Activated naive CD4-positive, alpha-beta T cell treated with anti-CD3 and anti-CD28 coated beads for 36 hours (primary cell): Measurements from ENCODE around the gene PCDHGC3. TPM values are rescaled to one million over a fixed set of nuclear protein-coding genes. Genes with fewer than 3 reads are reported as not detected.

Experiments
- CTCF ChIA-PET: fragments of 350-600 bp; sonication (Branson Sonifier 250); formaldehyde crosslinking; loops from one replicate; lab custom pipeline; 2021; ENCODE audit warnings: antibody characterized with exemption; lab: Charles Lee
- DNase-seq: peaks from one replicate; pipeline ENCODE4 v3.0.0-alpha.2; 2020
- H3K27ac Mint-ChIP-seq: one replicate; pipeline ENCODE4 v1.8.0; 2021; ENCODE audit warnings: mild to moderate bottlenecking, mixed read lengths
- H3K27me3 Mint-ChIP-seq: one replicate; pipeline ENCODE4 v1.8.0; 2021; ENCODE audit warnings: low read depth, mixed read lengths
- H3K36me3 Mint-ChIP-seq: one replicate; pipeline ENCODE4 v1.8.0; 2021; ENCODE audit warnings: low read depth, mixed read lengths
- H3K4me1 Mint-ChIP-seq: one replicate; pipeline ENCODE4 v1.8.0; 2021; ENCODE audit warnings: low read depth, mixed read lengths
- H3K4me3 Mint-ChIP-seq: one replicate; pipeline ENCODE4 v1.8.0; 2021; ENCODE audit warnings: mild to moderate bottlenecking, moderate library complexity, mixed read lengths
- H3K9me3 Mint-ChIP-seq: one replicate; pipeline ENCODE4 v1.8.0; 2021; ENCODE audit warnings: mixed read lengths
- intact Hi-C: fragments of 100-400 bp; cut with micrococcal nuclease; formaldehyde crosslinking; loops from one replicate; pipeline ENCODE4 v1.15.1; 2023
- total RNA-seq, 2 experiments: library from RNA; stranded (reverse); gene quantifications; one replicate each; pipeline ENCODE4 v1.2.3, GENCODE V29; 2021

Gene PCDHGC3
- total RNA-seq, 2 experiments from 2014 or later: 0.12 to 0.17 TPM

GRCh38 chr5:141496038-141496437 lies 20.3 kb downstream of the PCDHGC3 start:
- DNase-seq: no peak

DNA sequence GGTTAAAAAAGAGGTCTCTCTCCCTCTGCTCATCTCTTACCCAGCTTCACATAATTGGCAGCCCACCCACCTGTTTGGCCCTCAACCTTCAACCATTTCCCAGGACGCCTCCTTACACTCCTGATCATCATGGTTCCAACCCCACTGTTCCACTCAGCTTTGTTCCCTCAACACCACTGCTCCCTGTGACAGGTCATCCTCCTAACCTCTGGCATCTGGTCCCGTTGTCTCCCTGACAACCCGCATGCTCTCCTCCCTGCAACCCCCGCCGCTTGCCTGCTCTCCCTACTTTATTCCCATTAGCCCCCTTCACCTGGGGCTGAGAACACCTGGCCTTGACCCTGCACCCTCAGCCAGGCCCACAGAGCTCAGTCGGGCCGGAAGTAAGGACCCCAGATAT lies 26.0 kb downstream of the PCDHGC3 start:
- CTCF ChIA-PET: interaction anchor here (0.7 kb wide), 1 partner anchor 28 kb away, joined by 4 read pairs; no protein-coding TSS in a partner anchor

More at GRCh38 chr5:141496038-141496437, 20.3 kb downstream of the PCDHGC3 start:
- no peak overlapping the region for H3K27ac Mint-ChIP-seq
- no peak overlapping the region for H3K4me3 Mint-ChIP-seq
- H3K4me1 Mint-ChIP-seq: peaks cover 5% of the 10 kb centered on the region
- intact Hi-C loops: no loop called here
- peaks cover 46% of the 10 kb centered on the region for H3K27me3 Mint-ChIP-seq
- no peaks in the 10 kb centered on the region for H3K9me3 Mint-ChIP-seq
- H3K36me3 Mint-ChIP-seq: no peaks in the 10 kb centered on the region
- CTCF ChIA-PET: no interaction called here

DNA sequence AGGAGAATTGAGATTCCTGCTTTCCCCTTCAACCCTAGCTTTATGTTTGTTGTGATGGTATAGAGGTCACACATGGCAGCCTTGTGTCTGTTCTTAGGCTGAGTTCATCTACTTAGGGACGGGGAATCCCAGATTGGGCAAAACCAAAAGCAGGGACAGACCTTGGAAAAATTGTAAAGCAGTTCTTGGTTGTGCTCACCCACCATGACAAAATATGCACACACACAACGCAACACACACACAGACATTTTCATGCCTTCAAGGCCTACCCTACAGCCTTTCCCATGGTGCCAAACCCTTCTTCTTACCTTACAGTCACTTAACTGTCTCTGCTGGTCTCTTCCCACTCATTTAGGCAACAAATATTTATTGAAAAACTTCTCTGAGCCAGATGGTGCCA lies 27.9 kb downstream of the PCDHGC3 start:
- intact Hi-C loops: no loop called here
- CTCF ChIA-PET: no interaction called here
- Mint-ChIP-seq H3K36me3 (no peaks in the 10 kb centered on the region), H3K27ac (no peak overlapping the region), H3K4me1 (no peaks in the 10 kb centered on the region), H3K4me3 (no peak overlapping the region), H3K27me3 (peaks cover 5% of the 10 kb centered on the region), H3K9me3 (no peaks in the 10 kb centered on the region)
- DNase-seq: no peak

More for the DNA sequence above, 26.0 kb downstream of the PCDHGC3 start:
- Mint-ChIP-seq H3K36me3 (no peaks in the 10 kb centered on the region), H3K4me3 (no peak overlapping the region), H3K9me3 (no peaks in the 10 kb centered on the region), H3K4me1 (no peaks in the 10 kb centered on the region), H3K27me3 (peaks cover 11% of the 10 kb centered on the region), H3K27ac (no peak overlapping the region)
- intact Hi-C loops: no loop called here
- no peak for DNase-seq

GRCh38 chr5:141504216-141504615 lies 28.4 kb downstream of the PCDHGC3 start:
- no peak for DNase-seq
- CTCF ChIA-PET: no interaction called here
- Mint-ChIP-seq H3K9me3 (no peaks in the 10 kb centered on the region), H3K4me1 (peaks cover 3% of the 10 kb centered on the region), H3K27ac (no peak overlapping the region), H3K4me3 (no peak overlapping the region), H3K36me3 (no peaks in the 10 kb centered on the region), H3K27me3 (peaks cover 2% of the 10 kb centered on the region)
- intact Hi-C loops: no loop called here

DNA sequence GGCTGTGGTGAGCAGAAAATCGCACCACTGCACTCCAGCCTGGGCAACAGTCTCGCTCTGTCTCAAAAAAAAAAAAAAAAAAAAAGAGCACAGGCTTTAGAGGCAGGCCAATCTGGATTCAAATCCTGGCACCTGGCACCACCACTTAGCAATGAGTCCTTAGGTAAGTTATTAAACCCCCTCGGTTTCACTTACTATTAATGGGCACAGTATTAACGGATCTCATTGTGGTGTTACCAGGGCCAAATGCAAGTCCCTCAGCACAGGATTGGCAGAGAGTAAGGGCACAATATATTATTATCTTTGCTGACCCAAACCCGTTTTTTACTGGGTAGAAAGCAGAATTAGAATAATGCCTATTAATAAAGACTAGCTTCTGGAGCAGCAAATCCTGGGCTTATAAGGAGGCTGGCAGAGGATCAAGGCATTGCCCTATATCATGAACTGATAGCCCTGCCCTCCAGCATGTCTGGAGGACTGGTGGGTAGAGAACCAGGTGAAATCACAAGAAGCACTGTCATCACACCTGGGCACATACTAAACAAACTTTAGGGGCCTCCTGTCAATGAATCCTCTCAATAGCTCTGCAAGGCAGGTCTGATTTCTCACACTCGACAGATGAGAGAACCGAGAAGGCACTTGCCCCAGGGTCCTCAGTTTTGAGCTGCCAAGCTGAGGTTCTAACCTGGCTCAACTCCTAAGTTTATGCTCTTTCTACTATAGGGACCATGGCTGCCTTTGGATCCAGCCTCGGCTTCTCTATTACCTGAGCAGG lies 30.8 kb downstream of the PCDHGC3 start:
- H3K9me3 Mint-ChIP-seq: no peaks in the 10 kb centered on the region
- no peaks in the 10 kb centered on the region for H3K27me3 Mint-ChIP-seq
- no peak for DNase-seq
- intact Hi-C loops: no loop called here
- CTCF ChIA-PET: interaction anchor here (0.5 to 1.9 kb wide), 6 partner anchors 10 to 187 kb away, joined by 3 to 7 read pairs (median 4); partner anchors contain the start of genes PCDHGA10 and TAF7
- peaks cover 3% of the 10 kb centered on the region for H3K4me1 Mint-ChIP-seq
- H3K27ac Mint-ChIP-seq: no peak overlapping the region
- H3K36me3 Mint-ChIP-seq: no peaks in the 10 kb centered on the region
- no peak overlapping the region for H3K4me3 Mint-ChIP-seq

DNA sequence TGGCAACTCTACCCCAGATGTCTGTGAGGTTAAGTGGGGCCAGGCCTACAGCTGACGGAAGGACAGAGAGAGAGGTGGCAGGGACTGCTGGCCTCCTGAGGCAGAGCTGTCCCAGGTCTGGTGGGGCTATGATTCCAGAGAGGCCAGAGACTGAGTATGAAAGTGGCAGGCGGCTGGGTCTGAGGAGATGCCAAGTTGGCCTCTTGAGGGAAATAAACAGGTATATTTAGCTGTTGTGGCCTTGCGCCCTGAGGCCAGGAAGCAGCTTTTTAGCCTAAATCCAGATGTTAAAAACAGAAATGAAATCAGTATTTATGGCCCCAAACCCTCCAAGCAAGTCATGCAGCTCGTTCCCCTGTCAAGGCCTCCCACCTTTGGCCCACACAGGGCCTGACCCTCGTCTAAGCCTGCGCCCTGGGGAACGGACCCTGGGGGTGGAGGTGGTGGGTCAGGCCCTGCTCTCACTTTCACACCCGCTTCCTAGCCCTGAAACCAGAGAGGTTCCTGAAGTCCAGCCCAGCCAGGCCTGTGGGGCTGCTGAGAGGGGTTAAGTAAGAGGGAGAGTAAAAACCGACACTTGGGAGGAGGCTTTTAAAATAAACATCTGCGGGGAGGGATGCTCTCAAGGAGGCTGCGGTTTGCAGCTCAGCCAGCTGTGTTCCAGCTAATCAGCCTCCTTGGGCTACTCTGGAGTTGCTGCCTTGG lies 31.8 kb downstream of the PCDHGC3 start:
- CTCF ChIA-PET: interaction anchor here (0.5 to 1.9 kb wide), 10 partner anchors 11 to 188 kb away, joined by 3 to 7 read pairs (median 4); partner anchors contain the start of genes HDAC3, PCDHGA10, PCDHGA12 and RELL2
- H3K9me3 Mint-ChIP-seq: no peaks in the 10 kb centered on the region
- DNase-seq: no peak
- intact Hi-C loops: no loop called here
- H3K27ac Mint-ChIP-seq: no peak overlapping the region
- peaks cover 5% of the 10 kb centered on the region for H3K4me1 Mint-ChIP-seq
- no peak overlapping the region for H3K4me3 Mint-ChIP-seq
- no peaks in the 10 kb centered on the region for H3K36me3 Mint-ChIP-seq
- H3K27me3 Mint-ChIP-seq: no peaks in the 10 kb centered on the region

- Mint-ChIP-seq H3K4me1 (peaks cover 13% of the 10 kb centered on the region), H3K27me3 (no peaks in the 10 kb centered on the region), H3K9me3 (no peaks in the 10 kb centered on the region), H3K36me3 (no peaks in the 10 kb centered on the region), H3K4me3 (no peak overlapping the region), H3K27ac (no peak overlapping the region)
- CTCF ChIA-PET: interaction anchor here (0.6 to 1.9 kb wide), 6 partner anchors 14 to 128 kb away, joined by 3 to 6 read pairs (median 3); partner anchors contain the start of genes HDAC3, PCDHGA12, PCDHGC5 and RELL2
- DNase-seq: no peak
- intact Hi-C loops: no loop called here
Measured at GRCh38 chr5:141508440-141508797, 32.7 kb downstream of the PCDHGC3 start.

- Mint-ChIP-seq H3K27me3 (no peaks in the 10 kb centered on the region), H3K9me3 (no peaks in the 10 kb centered on the region), H3K27ac (no peak overlapping the region), H3K4me1 (peaks cover 19% of the 10 kb centered on the region), H3K36me3 (no peaks in the 10 kb centered on the region), H3K4me3 (no peak overlapping the region)
- CTCF ChIA-PET: interaction anchor here (0.7 to 8.9 kb wide), 6 partner anchors 13 to 79 kb away, joined by 3 to 96 read pairs (median 5); partner anchors contain the start of genes PCDHGA12 and PCDHGC5
- intact Hi-C loops: no loop called here
- DNase-seq: no peak
Measured at GRCh38 chr5:141508798-141509611, 33.2 kb downstream of the PCDHGC3 start.

DNA sequence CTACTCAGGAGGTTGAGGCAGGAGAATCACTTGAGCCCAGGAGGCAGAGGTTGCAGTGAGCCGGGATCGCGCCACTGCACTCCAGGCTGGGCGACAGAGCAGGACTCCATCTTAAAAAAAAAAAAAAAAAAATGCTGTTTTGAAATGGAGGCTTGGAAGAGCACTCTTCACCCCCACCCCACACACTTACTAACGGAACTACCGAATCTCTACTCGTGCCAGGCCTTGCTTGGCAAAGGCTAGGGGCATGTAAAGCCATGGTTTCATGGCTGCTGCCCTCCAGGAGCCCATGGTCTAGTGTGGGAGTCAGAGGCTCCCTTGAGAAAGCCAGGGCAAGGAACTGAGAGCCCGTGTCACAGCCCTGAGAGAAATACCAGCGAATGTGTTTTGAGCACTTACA lies 34.4 kb downstream of the PCDHGC3 start:
- CTCF ChIA-PET: interaction anchor here (0.7 to 8.9 kb wide), 6 partner anchors 13 to 80 kb away, joined by 3 to 96 read pairs (median 6); partner anchors contain the start of genes PCDHGA12 and PCDHGC3

GRCh38 chr5:141510850-141511601 lies 35.3 kb downstream of the PCDHGC3 start:
- intact Hi-C loops: no loop called here
- CTCF ChIA-PET: interaction anchor here (0.8 to 8.9 kb wide), 10 partner anchors 11 to 186 kb away, joined by 3 to 96 read pairs (median 6); partner anchors contain the start of genes PCDHGA10, PCDHGB7 and PCDHGC3
- Mint-ChIP-seq H3K9me3 (no peaks in the 10 kb centered on the region), H3K36me3 (peaks cover 2% of the 10 kb centered on the region), H3K27ac (no peak overlapping the region), H3K4me3 (no peak overlapping the region), H3K4me1 (peaks cover 33% of the 10 kb centered on the region), H3K27me3 (no peaks in the 10 kb centered on the region)
- DNase-seq: no peak

More for the DNA sequence above, 34.4 kb downstream of the PCDHGC3 start:
- Mint-ChIP-seq H3K4me3 (no peak overlapping the region), H3K4me1 (peaks cover 31% of the 10 kb centered on the region), H3K27ac (no peak overlapping the region), H3K36me3 (no peaks in the 10 kb centered on the region), H3K27me3 (no peaks in the 10 kb centered on the region), H3K9me3 (no peaks in the 10 kb centered on the region)
- intact Hi-C loops: no loop called here
- no peak for DNase-seq

GRCh38 chr5:141511771-141512325 lies 36.1 kb downstream of the PCDHGC3 start:
- Mint-ChIP-seq H3K9me3 (no peaks in the 10 kb centered on the region), H3K4me3 (no peak overlapping the region), H3K27ac (no peak overlapping the region), H3K27me3 (no peaks in the 10 kb centered on the region), H3K4me1 (peaks cover 33% of the 10 kb centered on the region), H3K36me3 (peaks cover 2% of the 10 kb centered on the region)
- intact Hi-C loops: loop anchor here (1.0 to 2.0 kb wide), 7 partner anchors 20 to 192 kb away; partner anchors contain the start of genes HDAC3, PCDHGA10, PCDHGA11 and PCDHGA12
- DNase-seq: no peak
- CTCF ChIA-PET: interaction anchor here (0.6 to 8.9 kb wide), 19 partner anchors 9 to 316 kb away, joined by 3 to 96 read pairs (median 6); partner anchors contain the start of genes PCDHGA10, PCDHGA11, PCDHGA12 and PCDHGB3
